NT2/D1 (cell line): ENCODE results near the gene CNOT11.

Source experiments
- SUZ12 ChIP-seq: IDR thresholded peaks from 2 replicates; pipeline ENCODE4 v1.6.1; 2011; ENCODE audit not compliant: insufficient read length, insufficient read depth; ENCODE audit errors: extremely low read depth
- YY1 ChIP-seq: IDR thresholded peaks from 2 replicates; pipeline ENCODE4 v1.6.1; 2011; ENCODE audit not compliant: insufficient read length, insufficient read depth
- ZNF274 ChIP-seq: IDR thresholded peaks from 2 replicates; pipeline ENCODE4 v1.6.1; 2011; ENCODE audit warnings: mild to moderate bottlenecking, low read depth, low read length

- TF ChIP-seq YY1 (no peak), SUZ12 (no peak), ZNF274 (no peak)
Observed at GRCh38 chr2:101278925-101279324, 26.2 kb downstream of the CNOT11 start.
